Uterus (tissue), 2 donors: Measurements from ENCODE around the gene PBOV1.

Source experiments
- POLR2A ChIP-seq, 2 donors: fragments of 450-650 bp; IDR thresholded peaks; one replicate each; pipeline ENCODE4 v1.6.1; 2016; ENCODE audit warnings: antibody characterized with exemption in 2 of 2, mild to moderate bottlenecking in 1 of 2, moderate library complexity in 1 of 2
- TF ChIP-seq, protein P1 (sequence below), 4 experiments: fragments of 200-600 bp in 2 of 4; fragments of 450-650 bp in 2 of 4; sonication (generic) in 2 of 4; IDR thresholded peaks; one replicate each; pipeline ENCODE4 v1.5.1; 2016 to 2019; ENCODE audit warnings: antibody characterized with exemption in 4 of 4, mild to moderate bottlenecking in 2 of 4, moderate library complexity in 1 of 4

DNA sequence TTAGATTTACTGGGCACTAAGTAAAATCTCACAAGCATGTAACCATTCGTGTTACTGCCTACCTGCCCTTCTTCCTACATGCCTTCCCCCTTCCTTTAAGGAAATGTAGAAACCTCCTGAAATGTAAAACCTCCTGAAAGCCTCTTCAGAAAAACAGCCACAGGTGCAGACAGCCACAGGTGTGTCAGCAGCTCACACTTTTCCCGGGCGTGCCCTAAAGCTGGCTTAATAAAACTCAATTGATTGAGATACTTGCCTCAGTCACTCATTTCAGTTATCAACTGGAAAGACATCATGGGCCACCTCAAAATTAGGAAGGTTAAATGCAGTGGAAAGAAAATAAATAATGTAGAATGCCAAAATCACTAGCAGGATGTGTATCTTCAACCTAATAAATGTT, 23.1 kb upstream of the PBOV1 start:
- TF ChIP-seq POLR2A (IDR thresholded peaks at IDR 0.05) = no peak
- TF ChIP-seq, protein P1, sequence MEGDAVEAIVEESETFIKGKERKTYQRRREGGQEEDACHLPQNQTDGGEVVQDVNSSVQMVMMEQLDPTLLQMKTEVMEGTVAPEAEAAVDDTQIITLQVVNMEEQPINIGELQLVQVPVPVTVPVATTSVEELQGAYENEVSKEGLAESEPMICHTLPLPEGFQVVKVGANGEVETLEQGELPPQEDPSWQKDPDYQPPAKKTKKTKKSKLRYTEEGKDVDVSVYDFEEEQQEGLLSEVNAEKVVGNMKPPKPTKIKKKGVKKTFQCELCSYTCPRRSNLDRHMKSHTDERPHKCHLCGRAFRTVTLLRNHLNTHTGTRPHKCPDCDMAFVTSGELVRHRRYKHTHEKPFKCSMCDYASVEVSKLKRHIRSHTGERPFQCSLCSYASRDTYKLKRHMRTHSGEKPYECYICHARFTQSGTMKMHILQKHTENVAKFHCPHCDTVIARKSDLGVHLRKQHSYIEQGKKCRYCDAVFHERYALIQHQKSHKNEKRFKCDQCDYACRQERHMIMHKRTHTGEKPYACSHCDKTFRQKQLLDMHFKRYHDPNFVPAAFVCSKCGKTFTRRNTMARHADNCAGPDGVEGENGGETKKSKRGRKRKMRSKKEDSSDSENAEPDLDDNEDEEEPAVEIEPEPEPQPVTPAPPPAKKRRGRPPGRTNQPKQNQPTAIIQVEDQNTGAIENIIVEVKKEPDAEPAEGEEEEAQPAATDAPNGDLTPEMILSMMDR (IDR thresholded peaks at IDR 0.05) = no peak
